HG03521 (cell line): ENCODE data around the gene RBM18.

ENCODE experiments used
- ATAC-seq: cut with Tn5 transposase; IDR thresholded peaks from one replicate; pipeline ENCODE4 v1.9.1; 2021; ENCODE audit warnings: mild to moderate bottlenecking, moderate library complexity; ENCODE audit not compliant: unreplicated experiment

The RBM18 gene

DNA sequence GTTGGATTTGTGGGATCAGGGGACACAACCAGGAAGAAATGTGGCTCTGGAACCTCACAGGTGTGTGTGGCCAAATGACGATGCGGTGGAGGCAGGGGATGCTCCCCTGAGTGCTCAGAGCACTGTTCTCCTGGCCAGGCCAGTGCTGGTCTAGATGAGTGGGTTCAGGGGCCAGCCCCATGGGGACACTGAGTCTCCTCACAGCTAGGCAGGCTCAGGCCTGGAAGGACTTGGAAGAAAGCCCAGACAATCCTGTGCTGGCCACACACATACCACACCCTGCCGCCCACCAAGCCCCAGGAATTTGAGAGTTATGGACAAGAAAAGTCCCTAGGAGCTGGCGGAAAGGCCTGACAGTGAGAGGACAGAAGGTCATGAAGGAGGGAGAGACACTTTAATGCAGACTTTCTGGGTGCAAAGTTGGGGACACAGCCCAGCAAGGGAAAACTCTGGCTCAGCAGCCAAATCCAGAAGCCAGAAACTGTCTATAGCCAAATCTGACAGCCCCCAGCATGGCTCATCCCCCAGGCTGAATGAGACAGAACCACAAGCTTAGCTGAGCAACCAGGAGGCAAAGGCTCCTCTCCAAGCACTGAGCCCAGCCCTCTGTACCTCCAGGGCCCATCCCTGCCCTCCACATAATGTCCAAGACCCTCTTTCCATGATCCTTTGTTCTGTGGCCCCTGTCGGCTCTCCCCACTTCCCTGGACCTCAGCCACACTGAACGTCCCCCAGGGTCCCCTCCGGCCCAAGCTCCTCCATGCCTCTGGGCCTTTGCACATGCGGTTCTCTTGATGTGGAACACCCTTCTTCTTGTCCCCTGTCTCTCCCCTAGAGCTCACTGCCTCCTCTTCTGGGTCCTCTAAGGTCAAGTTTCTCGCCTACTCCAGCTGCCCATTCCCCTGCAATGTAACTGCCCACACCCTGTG is 58.3 kb downstream of the RBM18 start:
- ATAC-seq = no peak

- no peak for ATAC-seq
These were observed 59.5 kb downstream of the RBM18 start for GRCh38 chr9:122205176-122205575.

DNA sequence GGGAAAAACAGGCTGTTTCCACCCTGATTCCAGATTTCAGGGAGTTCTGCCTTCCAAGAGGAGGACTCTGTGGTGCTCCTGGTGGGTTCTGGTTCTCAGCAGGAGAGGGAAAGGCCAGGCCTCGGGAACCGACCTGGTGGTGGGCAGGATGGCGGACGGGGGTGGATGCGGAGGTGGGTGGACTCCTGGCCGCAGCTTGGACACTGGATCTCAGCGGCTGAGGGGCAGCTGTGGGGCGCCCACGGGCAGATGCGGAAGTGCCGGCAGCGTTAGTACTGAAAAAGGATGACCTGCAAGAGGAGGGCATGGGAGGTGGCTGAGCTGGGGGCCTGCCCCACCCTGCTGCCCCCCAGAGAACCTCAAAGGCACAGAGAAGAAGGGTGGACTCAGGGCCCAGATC is 60.1 kb downstream of the RBM18 start:
- no peak for ATAC-seq

- ATAC-seq = no peak
These were observed 60.6 kb downstream of the RBM18 start for GRCh38 chr9:122204055-122204454.

GRCh38 chr9:122202111-122202510 is 62.5 kb downstream of the RBM18 start:
- no peak for ATAC-seq

DNA sequence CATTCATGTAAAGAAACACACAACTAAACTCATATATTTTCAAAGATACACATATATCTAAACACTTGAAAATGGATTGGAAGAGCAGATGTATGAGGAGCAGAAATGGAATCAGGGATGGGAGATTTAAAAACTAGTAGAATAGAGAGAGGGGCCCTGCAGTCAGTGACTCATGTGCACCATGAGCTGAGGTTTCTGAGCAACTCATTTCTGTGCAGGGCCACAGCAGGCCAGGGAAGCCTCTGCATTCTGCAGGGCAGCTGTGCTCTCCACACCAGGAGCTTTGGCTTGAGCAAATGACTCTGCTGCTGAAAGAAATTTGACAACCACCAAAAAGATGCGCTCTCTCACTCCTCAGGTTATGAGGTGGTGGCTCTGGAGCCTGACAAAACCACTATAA is 63.0 kb downstream of the RBM18 start:
- no peak for ATAC-seq

DNA sequence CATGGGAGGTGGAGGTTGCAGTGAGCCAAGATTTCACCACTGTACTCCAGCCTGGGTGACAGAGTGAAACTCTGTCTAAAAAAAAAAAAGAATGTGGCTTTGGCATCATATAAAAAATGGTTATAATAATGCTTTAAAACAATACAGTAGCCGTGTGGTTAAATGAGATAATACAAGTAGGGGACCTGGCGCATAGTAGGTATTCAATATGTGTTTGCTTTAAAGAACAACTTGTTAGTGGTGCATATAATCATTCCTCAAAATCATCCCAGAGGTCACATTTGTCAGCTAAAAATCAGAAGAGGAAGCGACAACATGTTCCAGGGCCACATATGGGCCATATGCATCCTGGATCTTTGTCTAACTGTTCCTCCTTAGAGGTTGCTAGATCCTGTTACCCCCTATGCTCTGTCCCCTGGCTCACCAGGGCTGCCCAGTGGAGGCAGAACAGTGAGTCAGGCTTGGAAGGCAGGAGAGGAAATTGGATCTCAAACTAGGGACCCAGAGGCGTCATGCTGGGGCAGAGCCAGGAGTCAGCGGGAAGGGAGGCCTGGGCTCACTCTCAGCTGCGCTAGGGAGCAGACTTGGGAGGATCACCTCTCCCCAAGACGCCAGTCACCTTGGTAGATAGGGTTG is 63.6 kb downstream of the RBM18 start:
- no peak for ATAC-seq

DNA sequence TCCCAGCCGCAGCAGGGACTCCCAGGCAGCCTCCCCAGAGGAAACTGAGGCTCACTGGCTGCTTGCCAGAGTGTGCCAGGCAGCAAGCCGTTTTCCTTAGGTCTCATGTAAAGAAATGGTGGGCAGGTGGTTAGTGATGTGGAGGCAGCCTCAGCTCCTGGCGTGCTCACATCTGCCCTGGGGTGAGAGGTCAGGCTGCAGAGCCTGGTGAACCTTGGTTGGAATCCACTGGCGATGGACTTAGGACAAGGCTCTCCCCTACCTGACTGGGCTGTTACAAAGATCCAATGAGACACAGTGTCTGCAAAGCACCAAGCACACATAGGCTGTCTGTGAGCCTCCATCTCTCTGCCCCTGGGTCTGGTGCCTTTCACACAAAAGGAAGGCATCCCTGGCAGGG is 66.8 kb downstream of the RBM18 start:
- ATAC-seq = no peak

DNA sequence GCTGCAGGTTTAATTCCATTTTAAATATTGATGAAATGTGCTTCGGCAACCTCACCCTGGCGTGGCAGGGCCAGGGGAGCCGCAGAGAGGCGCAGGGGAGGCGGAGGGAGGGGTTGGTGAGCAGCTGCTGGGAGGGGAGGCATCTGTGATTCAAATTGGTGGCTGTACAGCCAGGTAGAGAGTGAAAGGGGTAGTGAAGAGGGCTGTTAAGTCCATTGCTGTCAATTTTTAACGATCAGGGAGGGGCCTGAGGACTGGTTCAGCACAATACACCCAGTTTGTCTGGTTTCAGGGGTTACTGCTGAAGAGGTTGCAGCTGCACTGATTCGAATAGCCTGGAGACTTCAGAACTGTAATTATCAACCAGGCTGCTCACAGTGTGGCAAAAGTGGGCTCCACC is 67.2 kb downstream of the RBM18 start:
- no peak for ATAC-seq

GRCh38 chr9:122195875-122196274 is 68.8 kb downstream of the RBM18 start:
- no peak for ATAC-seq

GRCh38 chr9:122193651-122194050 is 71.0 kb downstream of the RBM18 start:
- ATAC-seq = no peak

DNA sequence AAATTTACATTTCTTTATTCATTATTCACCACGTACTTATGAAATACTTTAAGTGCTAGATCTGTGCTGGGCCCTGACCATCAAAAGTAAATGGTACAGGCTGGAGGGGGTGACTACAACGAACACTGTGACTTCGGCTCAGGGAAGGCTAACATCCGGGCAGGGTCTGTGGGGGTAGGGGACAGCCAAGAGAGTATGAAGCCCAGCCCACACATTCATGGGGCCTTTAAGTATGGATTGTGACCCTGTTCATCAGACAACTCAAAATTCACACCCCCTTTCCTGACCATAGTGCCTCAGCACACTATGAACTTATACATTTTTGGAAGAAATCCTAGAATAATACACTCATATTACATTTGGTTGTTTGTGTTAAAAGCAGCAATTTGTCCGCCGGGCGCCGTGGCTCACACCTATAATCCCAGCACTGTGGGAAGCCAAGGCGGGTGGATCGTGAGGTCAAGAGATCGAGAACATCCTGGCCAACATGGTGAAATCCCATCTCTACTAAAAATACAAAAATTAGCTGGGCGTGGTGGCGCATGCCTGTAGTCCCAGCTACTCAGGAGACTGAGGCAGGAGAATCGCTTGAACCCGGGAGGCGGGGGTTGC is 71.6 kb downstream of the RBM18 start:
- no peak for ATAC-seq

GRCh38 chr9:122192261-122192875 is 72.3 kb downstream of the RBM18 start:
- no peak for ATAC-seq

DNA sequence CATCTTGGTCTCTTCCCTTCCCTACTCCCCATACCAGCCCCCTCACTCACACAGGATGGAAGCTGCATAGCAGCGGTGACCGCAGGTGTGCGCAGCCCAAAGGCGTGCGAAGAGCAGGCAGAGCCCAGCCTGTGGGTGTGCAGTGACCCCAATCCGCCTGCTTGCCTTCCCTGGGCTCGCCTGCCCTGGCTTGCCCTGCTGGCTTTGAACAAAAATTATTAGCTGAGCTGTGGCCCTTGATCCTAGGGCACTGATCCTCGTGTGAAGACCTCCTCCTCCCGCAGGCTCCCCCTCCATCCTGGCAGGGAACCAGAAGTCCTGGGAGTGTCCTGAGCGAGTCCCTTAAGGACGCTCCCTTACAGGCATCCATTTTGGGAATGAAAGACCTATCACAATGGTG is 73.1 kb downstream of the RBM18 start:
- no peak for ATAC-seq

DNA sequence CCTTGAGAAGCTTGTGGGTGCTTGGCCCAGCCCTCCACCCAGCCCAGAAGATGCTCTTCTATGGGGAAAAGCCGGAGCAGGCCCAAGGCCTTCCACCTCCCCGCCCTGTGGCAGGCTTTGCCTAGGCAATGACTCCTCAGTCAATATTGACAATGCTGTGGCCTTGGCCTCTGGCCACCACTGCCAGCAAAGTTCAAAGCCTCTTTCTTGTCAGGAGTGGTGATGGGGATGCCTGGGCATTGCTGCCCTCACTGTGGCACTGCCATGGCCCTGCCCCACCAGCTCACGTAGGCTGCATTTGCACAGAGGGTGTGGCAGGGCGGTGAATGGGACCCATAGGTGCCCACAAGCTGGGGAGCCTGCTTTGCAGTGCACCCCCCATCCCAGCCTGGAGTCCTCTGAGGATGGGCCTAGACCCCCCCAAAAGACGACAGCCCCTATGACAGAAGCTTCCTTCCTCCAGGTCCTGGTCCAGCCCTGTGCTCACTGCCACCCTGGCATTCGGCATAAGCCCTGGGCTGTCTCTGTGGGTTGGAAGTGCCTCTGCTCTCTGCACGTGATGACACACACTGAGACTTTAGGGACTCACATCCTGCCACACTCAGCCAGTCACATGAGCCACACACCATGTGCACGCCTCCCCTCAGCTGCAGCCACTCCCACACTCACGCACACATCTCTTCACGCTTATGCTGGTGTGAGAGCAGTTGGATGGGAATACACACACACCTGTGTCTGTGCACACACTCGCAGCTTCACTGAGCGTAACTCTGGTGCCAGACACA is 73.9 kb downstream of the RBM18 start:
- ATAC-seq = no peak

- ATAC-seq = no peak
These were observed 76.3 kb downstream of the RBM18 start for GRCh38 chr9:122188369-122188768.
